Measurements from ENCODE around the gene NOLC1.

Gene NOLC1

GRCh38 chr10:102123223-102123622 lies 29.0 kb upstream of the NOLC1 start:
- H3K4me3 ChIP-seq (ENCODE audit: control insufficient read depth, low read depth, low read length): no peak overlapping the region
- TF ChIP-seq CTCF (IDR thresholded peaks at IDR 0.05; ENCODE audit: control insufficient read depth, insufficient read depth, low read depth, low read length, missing control alignments): no peak
- DNase-seq (ENCODE audit: low read depth): no peak

GRCh38 chr10:102131286-102132170 lies 20.7 kb upstream of the NOLC1 start:
- no peak for TF ChIP-seq CTCF (IDR thresholded peaks at IDR 0.05; ENCODE audit: control insufficient read depth, insufficient read depth, low read depth, low read length, missing control alignments)
- H3K4me3 ChIP-seq (ENCODE audit: control insufficient read depth, low read depth, low read length): no peak overlapping the region
- DNase-seq (ENCODE audit: low read depth): no peak

DNA sequence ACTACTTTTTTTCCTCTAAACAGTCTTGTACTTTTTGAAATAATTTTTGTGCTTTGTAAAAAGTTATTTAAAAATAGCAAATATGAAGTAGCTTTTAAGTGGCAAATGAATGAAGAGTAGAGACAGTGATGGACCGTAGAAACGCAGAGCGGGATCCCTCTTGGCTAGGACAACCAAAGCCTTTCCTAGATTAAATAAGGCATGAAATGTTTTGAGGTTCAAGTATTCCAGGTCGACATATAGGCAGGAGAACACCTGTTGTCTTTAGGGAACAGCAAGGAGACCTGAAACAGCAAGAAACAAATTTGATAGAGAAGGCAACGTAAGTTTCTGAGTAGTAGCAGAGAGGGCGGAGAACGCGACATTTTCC lies 20.0 kb upstream of the NOLC1 start:
- peak overlapping the region; percentile 91 for H3K4me3 ChIP-seq (ENCODE audit: control insufficient read depth, low read depth, low read length)
- TF ChIP-seq CTCF (IDR thresholded peaks at IDR 0.05; ENCODE audit: control insufficient read depth, insufficient read depth, low read depth, low read length, missing control alignments): no peak
- no peak for DNase-seq (ENCODE audit: low read depth)

DNA sequence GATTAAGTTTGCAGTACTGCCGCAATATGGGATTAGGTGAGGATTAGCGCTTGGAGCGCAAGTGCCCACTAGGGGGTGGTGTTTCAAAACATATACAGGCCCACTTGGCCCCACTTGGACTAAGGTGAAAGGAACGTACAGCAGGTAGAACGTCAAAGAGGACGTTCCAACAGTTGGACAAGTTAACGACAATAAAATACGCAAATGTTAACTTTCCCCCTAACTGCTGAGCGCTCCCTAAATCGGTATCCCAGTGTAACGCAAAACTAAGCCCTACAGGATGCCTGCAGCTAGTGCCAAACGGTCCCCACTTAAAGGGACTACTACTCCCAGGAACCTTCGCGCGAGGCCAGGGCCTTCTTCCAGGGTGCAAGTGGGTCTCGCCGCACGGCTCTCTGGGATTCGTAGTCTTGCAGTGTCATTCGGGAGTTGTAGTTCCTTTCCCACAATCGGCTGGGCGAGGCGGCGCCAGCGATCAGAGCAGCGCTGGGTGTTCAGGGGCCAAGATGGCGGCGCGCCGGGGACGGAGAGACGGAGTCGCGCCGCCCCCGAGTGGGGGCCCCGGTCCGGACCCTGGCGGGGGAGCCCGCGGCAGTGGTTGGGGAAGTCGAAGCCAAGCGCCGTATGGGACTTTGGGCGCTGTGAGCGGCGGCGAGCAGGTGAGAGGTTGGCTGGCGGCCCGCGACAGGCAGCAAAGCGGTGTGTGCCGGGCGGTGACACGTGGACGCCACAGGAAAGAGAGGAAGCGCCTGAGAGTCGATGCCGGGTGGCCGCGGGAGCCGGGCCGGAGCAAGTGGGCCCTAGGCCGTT lies 19.4 kb upstream of the NOLC1 start, which contains the start of gene PPRC1:
Gene PPRC1 (plus strand): TSS at position 478 of the 810 bp plus-strand sequence. CDS start 29 bp downstream, at position 507.
- peak; percentile 82 for TF ChIP-seq CTCF (IDR thresholded peaks at IDR 0.05; ENCODE audit: control insufficient read depth, insufficient read depth, low read depth, low read length, missing control alignments)
- H3K4me3 ChIP-seq (ENCODE audit: control insufficient read depth, low read depth, low read length): peak within 1 kb of the TSS; percentile 91
- peak; percentile 96 for DNase-seq (ENCODE audit: low read depth)

- no peak for DNase-seq (ENCODE audit: low read depth)
- TF ChIP-seq CTCF (IDR thresholded peaks at IDR 0.05; ENCODE audit: control insufficient read depth, insufficient read depth, low read depth, low read length, missing control alignments): no peak
These were observed 18.6 kb upstream of the NOLC1 start for GRCh38 chr10:102133373-102134195.

GRCh38 chr10:102134416-102134815 lies 17.8 kb upstream of the NOLC1 start:
- no peak for TF ChIP-seq CTCF (IDR thresholded peaks at IDR 0.05; ENCODE audit: control insufficient read depth, insufficient read depth, low read depth, low read length, missing control alignments)
- DNase-seq (ENCODE audit: low read depth): no peak
- H3K4me3 ChIP-seq (ENCODE audit: control insufficient read depth, low read depth, low read length): peak overlapping the region; percentile 91

More at GRCh38 chr10:102133373-102134195, 18.6 kb upstream of the NOLC1 start:
- H3K4me3 ChIP-seq (ENCODE audit: control insufficient read depth, low read depth, low read length): peak overlapping the region; percentile 91

Measured in AG09309 (cell line).